ENCODE data around the gene GPBP1.

The GPBP1 gene

GRCh38 chr5:57221049-57221568, 47.2 kb downstream of the GPBP1 start:
- peak; percentile 83 for TF ChIP-seq CTCF (conservative IDR thresholded peaks at IDR 0.05; ENCODE audit: control insufficient read depth, insufficient read depth, low read depth, low read length)
- DNase-seq (ENCODE audit: low read depth): peak; percentile 69
- no peak overlapping the region for H3K4me3 ChIP-seq (ENCODE audit: control insufficient read depth, low read depth, low read length)

DNA sequence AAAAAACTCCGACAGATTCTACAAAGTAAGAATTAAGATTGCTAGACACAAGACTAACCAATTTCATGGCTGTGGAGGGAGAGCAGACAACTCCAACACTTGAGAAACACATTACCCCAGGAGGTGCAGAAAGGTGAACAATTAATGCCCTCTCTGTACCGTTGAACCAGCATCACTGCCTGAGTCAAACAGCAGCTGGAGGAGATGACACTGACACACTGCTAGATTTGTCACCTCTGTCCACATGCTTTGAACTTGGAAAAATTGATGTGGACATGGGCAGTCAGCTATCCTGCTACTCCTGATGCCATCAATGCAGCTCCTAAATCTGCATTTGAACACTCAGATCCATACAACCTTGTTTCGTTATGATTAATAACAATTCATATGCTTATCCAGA, 51.7 kb downstream of the GPBP1 start:
- TF ChIP-seq CTCF (conservative IDR thresholded peaks at IDR 0.05; ENCODE audit: control insufficient read depth, insufficient read depth, low read depth, low read length): no peak
- H3K4me3 ChIP-seq (ENCODE audit: control insufficient read depth, low read depth, low read length): no peak overlapping the region
- DNase-seq (ENCODE audit: low read depth): no peak

- H3K4me3 ChIP-seq (ENCODE audit: control insufficient read depth, low read depth, low read length): no peak overlapping the region
- TF ChIP-seq CTCF (conservative IDR thresholded peaks at IDR 0.05; ENCODE audit: control insufficient read depth, insufficient read depth, low read depth, low read length): no peak
Measured at GRCh38 chr5:57229313-57229712, 55.5 kb downstream of the GPBP1 start.

DNA sequence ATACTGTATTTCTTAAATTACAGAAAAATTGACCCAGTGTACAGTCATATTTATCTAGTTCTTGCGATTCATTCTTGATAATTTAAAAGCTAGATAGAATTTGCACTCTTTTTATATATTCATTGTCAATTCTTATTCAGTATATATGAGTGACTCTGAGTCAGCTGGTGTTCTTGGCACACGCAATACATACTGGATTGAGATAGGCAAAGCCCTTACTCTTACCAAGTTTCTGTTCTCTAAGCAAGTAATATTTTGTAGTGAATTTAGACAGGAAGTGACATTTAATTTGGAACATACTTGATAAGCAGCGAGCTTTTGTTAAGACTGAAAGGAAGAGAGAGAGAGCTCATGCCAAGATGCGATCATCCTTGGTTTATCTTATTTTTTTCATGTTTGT, 57.7 kb downstream of the GPBP1 start:
- DNase-seq (ENCODE audit: low read depth): peak; percentile 23
- no peak for TF ChIP-seq CTCF (conservative IDR thresholded peaks at IDR 0.05; ENCODE audit: control insufficient read depth, insufficient read depth, low read depth, low read length)
- no peak overlapping the region for H3K4me3 ChIP-seq (ENCODE audit: control insufficient read depth, low read depth, low read length)

More at GRCh38 chr5:57229313-57229712, 55.5 kb downstream of the GPBP1 start:
- DNase-seq (ENCODE audit: low read depth): no peak

DNA sequence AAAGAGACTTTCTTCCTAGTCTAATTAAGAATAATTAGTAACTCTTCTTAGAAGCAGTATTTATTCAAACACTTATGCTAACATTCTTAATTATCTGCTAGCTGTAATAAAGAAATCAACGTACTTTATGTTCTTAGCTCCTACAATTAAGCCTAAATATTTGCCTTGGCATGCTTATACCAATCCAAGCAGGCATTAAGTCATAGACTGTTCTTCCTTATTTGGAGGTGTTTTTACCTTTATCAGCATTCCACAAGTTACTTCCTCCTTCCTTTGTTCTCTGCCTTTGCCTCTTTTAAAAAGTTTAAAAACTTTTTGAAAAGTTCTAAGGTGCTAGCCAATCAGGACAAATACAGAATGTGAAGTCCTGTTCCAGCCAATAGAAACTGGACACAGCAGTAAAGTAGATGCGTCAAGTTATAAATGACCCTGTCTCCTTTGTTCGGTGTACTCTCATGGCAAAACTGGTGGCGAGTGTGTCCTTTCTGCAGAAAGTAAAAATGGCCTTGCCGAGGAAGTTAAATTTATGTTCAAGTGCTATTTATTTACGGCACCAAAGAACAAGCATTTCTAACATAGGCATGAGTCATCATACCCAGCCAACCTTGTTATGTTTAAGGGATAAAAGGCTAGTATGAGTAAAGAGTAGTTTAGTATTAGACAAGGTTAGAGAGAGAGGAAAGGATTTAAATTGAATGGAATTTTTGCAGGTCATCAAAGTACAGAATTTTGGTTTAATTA, 58.6 kb downstream of the GPBP1 start:
- no peak overlapping the region for H3K4me3 ChIP-seq (ENCODE audit: control insufficient read depth, low read depth, low read length)
- TF ChIP-seq CTCF (conservative IDR thresholded peaks at IDR 0.05; ENCODE audit: control insufficient read depth, insufficient read depth, low read depth, low read length): no peak
- no peak for DNase-seq (ENCODE audit: low read depth)

- TF ChIP-seq CTCF (conservative IDR thresholded peaks at IDR 0.05; ENCODE audit: control insufficient read depth, insufficient read depth, low read depth, low read length): no peak
- no peak for DNase-seq (ENCODE audit: low read depth)
- no peak overlapping the region for H3K4me3 ChIP-seq (ENCODE audit: control insufficient read depth, low read depth, low read length)
Measured at GRCh38 chr5:57243286-57244137, 69.7 kb downstream of the GPBP1 start.

All from fibroblast of mammary gland (primary cell).